C4-2B (cell line): ENCODE data around the gene GK2.

ENCODE experiments used
- ZFX ChIP-seq: fragments of 450-650 bp; IDR thresholded peaks from 2 replicates; pipeline ENCODE4 v1.6.1; 2017
- TF ChIP-seq, protein P1 (sequence below): fragments of 450-650 bp; conservative IDR thresholded peaks from 2 replicates; pipeline ENCODE4 v1.5.1; 2017; ENCODE audit warnings: mild to moderate bottlenecking

DNA sequence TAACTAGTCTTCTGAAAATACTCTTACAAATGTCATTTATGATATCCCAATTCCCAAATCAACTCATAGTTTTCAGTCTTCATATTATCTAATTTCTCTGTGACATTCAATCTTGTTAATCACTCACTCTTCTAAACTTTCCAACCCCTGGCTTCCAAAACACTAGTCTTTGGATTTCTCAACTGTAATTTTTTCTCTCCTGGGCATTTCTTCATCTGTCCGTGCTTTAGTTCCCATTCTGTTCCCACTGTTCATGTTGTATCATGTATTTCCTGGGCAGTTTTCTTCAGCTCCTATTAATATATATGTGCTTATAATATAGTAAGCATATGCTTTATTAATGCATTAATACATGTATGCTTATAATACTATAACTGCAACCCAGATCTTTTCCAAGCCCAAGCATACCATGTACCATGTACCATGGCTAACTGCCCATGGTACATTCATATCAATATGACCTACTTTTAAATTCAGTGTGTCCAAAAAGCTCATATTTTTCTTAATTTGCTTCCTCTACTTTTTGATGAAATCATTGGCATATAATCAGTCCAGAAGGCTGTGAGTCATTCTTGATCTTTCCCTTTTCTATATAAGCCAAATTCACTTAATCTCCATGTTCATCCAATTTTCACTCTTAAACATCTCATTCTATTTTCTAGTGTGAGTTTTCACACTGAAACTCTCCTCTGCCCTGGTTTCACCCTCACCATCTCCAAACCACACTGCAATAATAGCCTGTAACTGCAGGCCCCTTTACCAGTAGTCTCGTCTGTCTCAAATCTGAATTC lies 21.3 kb upstream of the GK2 start:
- TF ChIP-seq, protein P1, sequence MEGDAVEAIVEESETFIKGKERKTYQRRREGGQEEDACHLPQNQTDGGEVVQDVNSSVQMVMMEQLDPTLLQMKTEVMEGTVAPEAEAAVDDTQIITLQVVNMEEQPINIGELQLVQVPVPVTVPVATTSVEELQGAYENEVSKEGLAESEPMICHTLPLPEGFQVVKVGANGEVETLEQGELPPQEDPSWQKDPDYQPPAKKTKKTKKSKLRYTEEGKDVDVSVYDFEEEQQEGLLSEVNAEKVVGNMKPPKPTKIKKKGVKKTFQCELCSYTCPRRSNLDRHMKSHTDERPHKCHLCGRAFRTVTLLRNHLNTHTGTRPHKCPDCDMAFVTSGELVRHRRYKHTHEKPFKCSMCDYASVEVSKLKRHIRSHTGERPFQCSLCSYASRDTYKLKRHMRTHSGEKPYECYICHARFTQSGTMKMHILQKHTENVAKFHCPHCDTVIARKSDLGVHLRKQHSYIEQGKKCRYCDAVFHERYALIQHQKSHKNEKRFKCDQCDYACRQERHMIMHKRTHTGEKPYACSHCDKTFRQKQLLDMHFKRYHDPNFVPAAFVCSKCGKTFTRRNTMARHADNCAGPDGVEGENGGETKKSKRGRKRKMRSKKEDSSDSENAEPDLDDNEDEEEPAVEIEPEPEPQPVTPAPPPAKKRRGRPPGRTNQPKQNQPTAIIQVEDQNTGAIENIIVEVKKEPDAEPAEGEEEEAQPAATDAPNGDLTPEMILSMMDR, result no peak
- no peak for TF ChIP-seq ZFX
